ENCODE data around the gene OR5T2.

- TF ChIP-seq CTCF (IDR thresholded peaks at IDR 0.05) (no peak), POLR2A (IDR thresholded peaks at IDR 0.05) (no peak)
Measured at GRCh38 chr11:56234155-56234554, at the start of gene OR5T2.

Measured in body of pancreas (tissue), 4 donors.